ENCODE results near the gene GABRR1. TPM values are rescaled to one million over a fixed set of nuclear protein-coding genes. Genes with fewer than 3 reads are reported as not detected.

The GABRR1 gene
- total and polyA plus RNA-seq, 2 of the 13 experiments (the other 11 are each of a cell fraction or from before 2014, with no cell fraction given), result not detected

DNA sequence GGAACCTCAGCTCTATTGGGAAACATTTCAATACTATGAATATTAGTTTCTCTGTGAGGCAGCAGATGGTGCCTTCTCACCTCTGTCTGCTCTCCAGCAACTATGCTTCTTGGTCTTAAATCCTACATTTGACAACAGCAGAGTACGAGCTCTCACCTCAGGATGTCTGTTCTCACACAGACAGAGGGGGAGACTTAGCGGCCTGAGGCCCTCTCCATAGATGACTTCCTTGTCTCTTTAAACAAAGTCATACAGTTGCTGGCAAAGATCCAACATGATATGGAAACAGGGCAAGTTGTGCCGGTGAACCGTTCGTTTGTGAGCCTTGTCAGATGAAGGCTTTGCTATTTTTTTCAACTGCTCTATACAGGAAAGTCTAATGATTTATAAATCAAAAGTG, 43.7 kb upstream of the GABRR1 start:
- Histone ChIP-seq H3K79me2 (ENCODE audit: insufficient read depth, low read length) (no peaks in the 10 kb centered on the region), H3K36me3 (replicated peaks in 1 of 2; ENCODE audit: control insufficient read depth in 1 of 2, insufficient read depth in 2 of 2, low read length in 2 of 2) (no peaks in the 10 kb centered on the region), H3K9ac (ENCODE audit: insufficient read depth, low read depth, low read length) (no peak overlapping the region), H3K27me3 (ENCODE audit: control insufficient read depth in 1 of 2, insufficient read depth in 2 of 2, low read length in 2 of 2) (0 out of 5 replicates have a peak, but pooled peaks cover 0 to 5% of the 10 kb centered on the region in 2 experiments), H4K20me1 (ENCODE audit: insufficient read depth, low read length) (no peaks in the 10 kb centered on the region), H3K4me1 (ENCODE audit: insufficient read depth, low read length) (0 out of 2 replicates have a peak, but pooled peaks cover 10% of the 10 kb centered on the region), H3K9me3 (ENCODE audit: low read length) (no peaks in the 10 kb centered on the region), H3K27ac (ENCODE audit: extremely low read length, insufficient read depth, low read length) (no peak overlapping the region), H2AFZ (ENCODE audit: low read length) (peak overlapping the region; percentile 25), H3K4me2 (ENCODE audit: low read depth, low read length) (no peak overlapping the region), H3K4me3 (replicated peaks in 1 of 3; ENCODE audit: insufficient read depth in 1 of 3, low read depth in 2 of 3, low read length in 3 of 3) (no peak overlapping the region)
- ATAC-seq (peak; percentile 57; the same call in 2 of the 3 replicates), FAIRE-seq (peak; percentile 21), DNase-seq (ENCODE audit: low spot score) (peak; percentile 21)
- ChIA-PET CTCF (ENCODE audit: low intra/inter-chr PET ratio, low total read pairs) (no interaction called here), POLR2A (no interaction called here)
- in situ Hi-C loops (cut with HindIII; ENCODE audit: extremely low pct_ligation_motif_present, low pct_unique_long_range_greater_than_20kb) (no loop called here), intact Hi-C loops (cut with micrococcal nuclease; ENCODE audit: unreplicated experiment) (no loop called here)
- 9% methylated on average over 5 of the region's 5 CpGs for WGBS (ENCODE audit: low lambda C conversion rate)
- BruUV-seq (replicated peaks), result no TSS peak
- TF ChIP-seq RBAK (CRISPR knock-in tag; IDR thresholded peaks at IDR 0.05) (no peak), TMF1 (CRISPR knock-in tag; IDR thresholded peaks at IDR 0.05; ENCODE audit: low read depth) (no peak), SOX6 (IDR thresholded peaks at IDR 0.05) (no peak), SOX6 (CRISPR knock-in tag; IDR thresholded peaks at IDR 0.05) (0 out of 2 replicates have a peak, but pooled peaks have one; percentile 9)

DNA sequence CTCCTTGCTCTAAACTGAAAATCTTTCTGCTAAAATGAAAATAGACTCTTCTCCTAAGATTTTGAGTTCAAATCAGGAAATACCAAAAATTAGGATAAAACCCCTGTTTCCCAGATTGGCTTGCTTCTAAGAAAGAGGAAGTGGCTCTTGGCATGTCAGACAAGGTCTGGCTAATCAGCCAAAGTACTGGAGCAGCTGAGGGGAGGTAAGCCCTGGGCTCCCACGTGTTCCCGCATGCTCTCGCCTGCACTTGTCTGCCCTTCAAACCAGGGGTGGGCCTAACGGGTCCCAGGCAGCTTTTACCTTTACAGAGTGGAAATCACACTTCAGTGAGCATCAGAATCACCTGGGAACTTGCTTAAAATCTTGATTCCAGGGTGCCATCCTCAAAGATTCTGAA, 43.2 kb upstream of the GABRR1 start:
- FAIRE-seq (no peak), DNase-seq (ENCODE audit: low spot score) (no peak), ATAC-seq (no peak)
- Histone ChIP-seq H3K4me2 (ENCODE audit: low read depth, low read length) (no peak overlapping the region), H2AFZ (ENCODE audit: low read length) (no peak overlapping the region), H3K79me2 (ENCODE audit: insufficient read depth, low read length) (no peaks in the 10 kb centered on the region), H4K20me1 (ENCODE audit: insufficient read depth, low read length) (no peaks in the 10 kb centered on the region), H3K9ac (ENCODE audit: insufficient read depth, low read depth, low read length) (no peak overlapping the region), H3K27me3 (ENCODE audit: control insufficient read depth in 1 of 2, insufficient read depth in 2 of 2, low read length in 2 of 2) (0 out of 5 replicates have a peak, but pooled peaks cover 0 to 5% of the 10 kb centered on the region in 2 experiments), H3K36me3 (replicated peaks in 1 of 2; ENCODE audit: control insufficient read depth in 1 of 2, insufficient read depth in 2 of 2, low read length in 2 of 2) (no peaks in the 10 kb centered on the region), H3K9me3 (ENCODE audit: low read length) (no peaks in the 10 kb centered on the region), H3K27ac (ENCODE audit: extremely low read length, insufficient read depth, low read length) (no peak overlapping the region), H3K4me3 (replicated peaks in 1 of 3; ENCODE audit: insufficient read depth in 1 of 3, low read depth in 2 of 3, low read length in 3 of 3) (no peak overlapping the region), H3K4me1 (ENCODE audit: insufficient read depth, low read length) (0 out of 2 replicates have a peak, but pooled peaks cover 10% of the 10 kb centered on the region)
- ChIA-PET POLR2A (no interaction called here), CTCF (ENCODE audit: low intra/inter-chr PET ratio, low total read pairs) (no interaction called here)
- in situ Hi-C loops (cut with HindIII; ENCODE audit: extremely low pct_ligation_motif_present, low pct_unique_long_range_greater_than_20kb), result no loop called here
- intact Hi-C loops (cut with micrococcal nuclease; ENCODE audit: unreplicated experiment), result no loop called here
- 40% methylated on average over 1 of the region's 4 CpGs for WGBS (ENCODE audit: low lambda C conversion rate)
- BruUV-seq (replicated peaks), result no TSS peak
- TF ChIP-seq DNMT3B (CRISPR knock-in tag; conservative IDR thresholded peaks at IDR 0.05), result no peak
- no peak for TF ChIP-seq ZNF772 (CRISPR knock-in tag; IDR thresholded peaks at IDR 0.05)
- TF ChIP-seq GATA4 (IDR thresholded peaks at IDR 0.05; ENCODE audit: borderline replicate concordance, low read depth), result no peak
- TF ChIP-seq MAZ (IDR thresholded peaks at IDR 0.05; ENCODE audit: borderline replicate concordance, low read depth, low read length), result no peak
- no peak for TF ChIP-seq MAZ (CRISPR knock-in tag; IDR thresholded peaks at IDR 0.05; ENCODE audit: low read depth)
- no peak for TF ChIP-seq ZNF280D (CRISPR knock-in tag; IDR thresholded peaks at IDR 0.05)
- TF ChIP-seq HNRNPH1 (optimal IDR thresholded peaks at IDR 0.05; ENCODE audit: low read depth, low read length), result no peak
- no peak for TF ChIP-seq PATZ1 (CRISPR knock-in tag; IDR thresholded peaks at IDR 0.05)
- TF ChIP-seq KLF15 (CRISPR knock-in tag; IDR thresholded peaks at IDR 0.05; ENCODE audit: borderline replicate concordance), result no peak
- TF ChIP-seq DMAP1 (CRISPR knock-in tag; IDR thresholded peaks at IDR 0.05), result no peak
- TF ChIP-seq BATF2 (CRISPR knock-in tag; IDR thresholded peaks at IDR 0.05), result no peak
